HG03139 (cell line): ENCODE results near the gene AK9.
"Not testable (repeated sequence)": the region's sequence is repeated elsewhere in the genome, so short reads cannot be mapped to it uniquely, and the experiment has no call there.

Experiments
- ATAC-seq: cut with Tn5 transposase; IDR thresholded peaks from one replicate; pipeline ENCODE4 v1.9.1; 2021; ENCODE audit not compliant: unreplicated experiment

AK9 gene

GRCh38 chr6:109628158-109629000, 62.6 kb downstream of the AK9 start:
- no peak for ATAC-seq

- ATAC-seq = no peak
Observed at GRCh38 chr6:109626311-109626710, 64.7 kb downstream of the AK9 start.

- no peak for ATAC-seq
Observed at GRCh38 chr6:109625199-109625598, 65.8 kb downstream of the AK9 start.

GRCh38 chr6:109623288-109623687, 67.7 kb downstream of the AK9 start:
- no peak for ATAC-seq

GRCh38 chr6:109612268-109612667, 78.7 kb downstream of the AK9 start:
- no peak for ATAC-seq

GRCh38 chr6:109611502-109611901, 79.5 kb downstream of the AK9 start:
- ATAC-seq = no peak

- no peak for ATAC-seq
Observed at GRCh38 chr6:109610590-109610989, 80.4 kb downstream of the AK9 start.

- no peak for ATAC-seq
Observed at GRCh38 chr6:109609737-109610136, 81.3 kb downstream of the AK9 start.

- no peak for ATAC-seq
Observed at GRCh38 chr6:109606359-109606758, 84.6 kb downstream of the AK9 start.

- ATAC-seq = no peak
Observed at GRCh38 chr6:109595998-109596397, 95.0 kb downstream of the AK9 start.

- no peak for ATAC-seq
Observed at GRCh38 chr6:109580519-109580918, 110.5 kb downstream of the AK9 start.

GRCh38 chr6:109579361-109579760, 111.6 kb downstream of the AK9 start:
- ATAC-seq = no peak

GRCh38 chr6:109569901-109570300, 121.1 kb downstream of the AK9 start:
- not testable (repeated sequence) for ATAC-seq

- no peak for ATAC-seq
Observed at GRCh38 chr6:109561844-109562243, 129.2 kb downstream of the AK9 start.

- ATAC-seq = no peak
Observed at GRCh38 chr6:109531446-109531845, 159.6 kb downstream of the AK9 start.

- ATAC-seq = no peak
Observed at GRCh38 chr6:109527989-109528388, 163.0 kb downstream of the AK9 start.

GRCh38 chr6:109526905-109527628, 163.9 kb downstream of the AK9 start:
- no peak for ATAC-seq

- ATAC-seq = no peak
Observed at GRCh38 chr6:109524129-109524528, 166.9 kb downstream of the AK9 start.

- no peak for ATAC-seq
Observed at GRCh38 chr6:109523478-109523877, 167.5 kb downstream of the AK9 start.

- ATAC-seq = no peak
Observed at GRCh38 chr6:109521080-109521479, 169.9 kb downstream of the AK9 start.

GRCh38 chr6:109519647-109520046, 171.4 kb downstream of the AK9 start:
- not testable (repeated sequence) for ATAC-seq

- ATAC-seq = no peak
Observed at GRCh38 chr6:109516929-109517328, 174.1 kb downstream of the AK9 start.
